ENCODE data around the gene EPHB1.
"Not testable (repeated sequence)": the region's sequence is repeated elsewhere in the genome, so short reads cannot be mapped to it uniquely, and the experiment has no call there.

The EPHB1 gene

GRCh38 chr3:135059580-135059979, 264.5 kb downstream of the EPHB1 start:
- Histone ChIP-seq H3K36me3 (no peaks in the 10 kb centered on the region), H3K9me3 (no peaks in the 10 kb centered on the region), H3K4me3 (ENCODE audit: low read depth in 1 of 2, low read length in 1 of 2) (no peak overlapping the region), H3K27me3 (no peaks in the 10 kb centered on the region), H3K4me1 (ENCODE audit: control insufficient read depth in 1 of 2, insufficient read depth in 1 of 2, low read depth in 1 of 2, low read length in 1 of 2) (no peaks in the 10 kb centered on the region), H3K27ac (no peak overlapping the region)
- TF ChIP-seq, protein P1, sequence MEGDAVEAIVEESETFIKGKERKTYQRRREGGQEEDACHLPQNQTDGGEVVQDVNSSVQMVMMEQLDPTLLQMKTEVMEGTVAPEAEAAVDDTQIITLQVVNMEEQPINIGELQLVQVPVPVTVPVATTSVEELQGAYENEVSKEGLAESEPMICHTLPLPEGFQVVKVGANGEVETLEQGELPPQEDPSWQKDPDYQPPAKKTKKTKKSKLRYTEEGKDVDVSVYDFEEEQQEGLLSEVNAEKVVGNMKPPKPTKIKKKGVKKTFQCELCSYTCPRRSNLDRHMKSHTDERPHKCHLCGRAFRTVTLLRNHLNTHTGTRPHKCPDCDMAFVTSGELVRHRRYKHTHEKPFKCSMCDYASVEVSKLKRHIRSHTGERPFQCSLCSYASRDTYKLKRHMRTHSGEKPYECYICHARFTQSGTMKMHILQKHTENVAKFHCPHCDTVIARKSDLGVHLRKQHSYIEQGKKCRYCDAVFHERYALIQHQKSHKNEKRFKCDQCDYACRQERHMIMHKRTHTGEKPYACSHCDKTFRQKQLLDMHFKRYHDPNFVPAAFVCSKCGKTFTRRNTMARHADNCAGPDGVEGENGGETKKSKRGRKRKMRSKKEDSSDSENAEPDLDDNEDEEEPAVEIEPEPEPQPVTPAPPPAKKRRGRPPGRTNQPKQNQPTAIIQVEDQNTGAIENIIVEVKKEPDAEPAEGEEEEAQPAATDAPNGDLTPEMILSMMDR (IDR thresholded peaks at IDR 0.05): no peak

DNA sequence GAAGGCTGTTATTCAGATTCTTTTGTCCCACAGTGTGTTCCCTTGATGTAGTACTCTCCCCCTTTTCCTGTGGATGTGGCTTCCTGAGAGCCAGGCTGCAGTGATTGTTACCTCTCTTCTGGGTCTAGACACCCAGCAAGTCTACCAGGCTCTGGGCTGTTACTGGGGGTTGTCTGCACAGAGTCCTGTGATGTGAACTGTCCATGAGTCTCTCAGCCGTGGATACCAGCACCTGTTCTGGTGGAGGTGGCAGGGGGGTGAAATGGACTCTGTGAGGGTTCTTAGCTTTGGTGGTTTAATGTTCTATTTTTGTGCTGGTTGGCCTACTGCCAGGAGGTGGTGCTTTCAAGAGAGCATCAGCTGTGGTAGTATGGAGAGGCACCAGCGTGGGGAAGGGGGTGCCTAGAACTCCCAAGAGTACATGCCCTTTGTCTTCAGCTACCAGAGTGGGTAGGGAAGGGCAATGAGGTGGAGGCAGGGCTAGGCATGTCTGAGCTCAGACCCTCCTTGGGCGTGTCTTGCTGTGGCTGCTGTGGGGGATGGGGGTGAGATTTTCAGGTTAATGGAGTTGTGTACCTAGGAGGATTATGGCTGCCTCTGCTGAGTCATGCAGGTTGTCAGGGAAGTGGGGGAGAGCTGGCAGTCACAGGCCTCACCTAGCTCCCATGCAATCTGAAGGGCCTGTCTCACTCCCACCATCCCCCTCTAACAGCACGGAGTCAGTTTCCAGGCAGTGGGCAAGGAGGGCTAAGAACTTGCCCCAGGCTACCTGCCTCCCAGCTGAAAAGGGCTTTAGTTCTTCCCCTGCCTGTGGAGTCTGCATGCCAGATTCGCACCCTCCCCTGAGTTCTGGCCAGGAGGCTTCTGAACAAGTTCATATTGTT, 272.0 kb downstream of the EPHB1 start:
- H3K9me3 ChIP-seq; H3K4me3 ChIP-seq (ENCODE audit: low read depth in 1 of 2, low read length in 1 of 2); H3K27me3 ChIP-seq; H3K36me3 ChIP-seq; H3K27ac ChIP-seq; H3K4me1 ChIP-seq (ENCODE audit: control insufficient read depth in 1 of 2, insufficient read depth in 1 of 2, low read depth in 1 of 2, low read length in 1 of 2): not testable (repeated sequence)

- Histone ChIP-seq H3K27ac (no peak overlapping the region), H3K9me3 (no peaks in the 10 kb centered on the region), H3K4me3 (ENCODE audit: low read depth in 1 of 2, low read length in 1 of 2) (no peak overlapping the region), H3K27me3 (no peaks in the 10 kb centered on the region), H3K36me3 (no peaks in the 10 kb centered on the region), H3K4me1 (ENCODE audit: control insufficient read depth in 1 of 2, insufficient read depth in 1 of 2, low read depth in 1 of 2, low read length in 1 of 2) (no peaks in the 10 kb centered on the region)
- TF ChIP-seq, protein P1 (IDR thresholded peaks at IDR 0.05): no peak
Observed at GRCh38 chr3:135068011-135068410, 273.0 kb downstream of the EPHB1 start.

DNA sequence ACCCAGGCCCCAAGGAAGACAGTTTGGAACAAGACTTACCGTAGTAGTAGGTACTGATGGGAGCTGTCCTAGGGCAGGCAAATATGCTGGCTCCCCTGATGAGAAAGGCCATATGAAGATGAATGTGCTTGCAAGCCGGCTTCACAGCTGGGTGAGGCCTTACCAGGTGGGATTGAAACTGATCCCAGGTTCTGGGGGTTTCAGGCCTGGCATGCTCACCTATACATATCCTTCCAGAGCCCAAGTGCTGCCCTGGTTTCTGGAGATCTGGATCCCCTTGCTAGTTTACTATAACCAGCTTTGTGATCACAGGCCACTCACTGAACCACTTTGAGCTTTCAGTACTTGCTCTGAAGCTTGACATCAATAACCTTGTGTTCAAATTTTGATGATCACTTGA, 274.3 kb downstream of the EPHB1 start:
- TF ChIP-seq, protein P1 (IDR thresholded peaks at IDR 0.05): no peak
- Histone ChIP-seq H3K27me3 (no peaks in the 10 kb centered on the region), H3K36me3 (no peaks in the 10 kb centered on the region), H3K27ac (no peak overlapping the region), H3K4me1 (ENCODE audit: control insufficient read depth in 1 of 2, insufficient read depth in 1 of 2, low read depth in 1 of 2, low read length in 1 of 2) (no peaks in the 10 kb centered on the region), H3K4me3 (ENCODE audit: low read depth in 1 of 2, low read length in 1 of 2) (no peak overlapping the region), H3K9me3 (no peaks in the 10 kb centered on the region)

DNA sequence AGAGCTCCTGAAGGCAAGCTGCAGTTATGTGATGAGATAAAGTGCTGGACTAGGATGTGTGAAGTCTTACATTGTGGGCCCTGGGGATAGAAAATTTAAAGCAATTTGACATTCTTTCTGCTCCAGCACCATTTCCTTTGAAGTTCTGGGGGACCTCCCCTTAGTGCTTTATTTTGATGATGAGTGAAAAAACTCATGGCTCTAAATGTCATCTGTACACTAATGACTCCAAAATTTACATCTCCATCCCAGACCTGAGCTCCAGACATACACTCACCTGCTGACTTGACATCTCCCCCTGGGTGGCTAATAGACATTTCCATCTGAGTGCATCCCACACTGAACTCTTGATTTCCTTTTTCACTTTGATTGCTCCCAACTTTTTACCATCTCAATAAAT, 276.4 kb downstream of the EPHB1 start:
- Histone ChIP-seq H3K36me3 (no peaks in the 10 kb centered on the region), H3K27ac (no peak overlapping the region), H3K4me1 (ENCODE audit: control insufficient read depth in 1 of 2, insufficient read depth in 1 of 2, low read depth in 1 of 2, low read length in 1 of 2) (no peaks in the 10 kb centered on the region), H3K9me3 (no peaks in the 10 kb centered on the region), H3K4me3 (ENCODE audit: low read depth in 1 of 2, low read length in 1 of 2) (no peak overlapping the region), H3K27me3 (no peaks in the 10 kb centered on the region)
- TF ChIP-seq, protein P1 (IDR thresholded peaks at IDR 0.05): no peak

DNA sequence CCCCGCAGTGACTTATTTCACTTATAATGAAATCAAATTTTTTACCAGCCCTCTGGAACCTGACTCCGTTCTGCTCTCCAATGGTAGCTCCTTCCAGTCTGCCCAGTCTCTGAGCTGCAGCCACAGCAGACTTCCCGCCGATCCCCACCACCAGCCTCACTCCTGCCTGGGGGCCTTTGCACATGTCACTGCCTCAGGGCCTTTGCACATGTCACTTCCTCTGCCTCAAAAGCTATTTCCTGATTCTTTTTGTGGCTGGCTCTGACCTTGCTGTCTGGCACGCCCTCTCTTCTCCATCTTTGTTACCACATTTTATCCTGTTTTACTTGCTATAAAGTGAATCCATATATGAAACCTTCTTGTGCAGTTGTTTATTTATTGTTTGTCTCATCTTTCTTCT, 277.4 kb downstream of the EPHB1 start:
- Histone ChIP-seq H3K9me3 (no peaks in the 10 kb centered on the region), H3K4me3 (ENCODE audit: low read depth in 1 of 2, low read length in 1 of 2) (no peak overlapping the region), H3K36me3 (no peaks in the 10 kb centered on the region), H3K4me1 (ENCODE audit: control insufficient read depth in 1 of 2, insufficient read depth in 1 of 2, low read depth in 1 of 2, low read length in 1 of 2) (no peaks in the 10 kb centered on the region), H3K27me3 (no peaks in the 10 kb centered on the region), H3K27ac (no peak overlapping the region)
- TF ChIP-seq, protein P1 (IDR thresholded peaks at IDR 0.05): no peak

Measured in neutrophil (primary cell).